Measurements from ENCODE around the gene FHIT.

The FHIT gene

DNA sequence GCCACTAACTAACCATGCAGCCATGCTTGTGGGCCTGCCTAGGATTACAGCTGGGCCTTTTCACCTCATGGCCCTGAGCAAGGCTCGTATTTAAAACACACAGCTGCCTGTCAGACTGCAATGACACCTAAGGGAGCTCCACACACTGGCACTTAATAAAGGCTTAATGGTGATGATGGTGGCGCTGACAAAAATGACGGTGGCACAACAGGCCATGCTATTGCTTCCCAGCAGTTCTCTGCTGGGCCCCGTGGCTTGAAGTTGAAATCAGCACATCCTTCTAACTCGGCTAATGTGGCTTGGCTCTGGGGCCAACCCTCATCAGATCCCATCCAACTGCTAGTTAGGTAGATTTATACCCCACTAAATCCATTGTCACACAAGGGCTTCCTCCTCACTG is 112.9 kb downstream of the FHIT start:
- no peaks in the 10 kb centered on the region for H3K9me3 ChIP-seq
- H3K27me3 ChIP-seq: no peaks in the 10 kb centered on the region
- TF ChIP-seq, protein P1, sequence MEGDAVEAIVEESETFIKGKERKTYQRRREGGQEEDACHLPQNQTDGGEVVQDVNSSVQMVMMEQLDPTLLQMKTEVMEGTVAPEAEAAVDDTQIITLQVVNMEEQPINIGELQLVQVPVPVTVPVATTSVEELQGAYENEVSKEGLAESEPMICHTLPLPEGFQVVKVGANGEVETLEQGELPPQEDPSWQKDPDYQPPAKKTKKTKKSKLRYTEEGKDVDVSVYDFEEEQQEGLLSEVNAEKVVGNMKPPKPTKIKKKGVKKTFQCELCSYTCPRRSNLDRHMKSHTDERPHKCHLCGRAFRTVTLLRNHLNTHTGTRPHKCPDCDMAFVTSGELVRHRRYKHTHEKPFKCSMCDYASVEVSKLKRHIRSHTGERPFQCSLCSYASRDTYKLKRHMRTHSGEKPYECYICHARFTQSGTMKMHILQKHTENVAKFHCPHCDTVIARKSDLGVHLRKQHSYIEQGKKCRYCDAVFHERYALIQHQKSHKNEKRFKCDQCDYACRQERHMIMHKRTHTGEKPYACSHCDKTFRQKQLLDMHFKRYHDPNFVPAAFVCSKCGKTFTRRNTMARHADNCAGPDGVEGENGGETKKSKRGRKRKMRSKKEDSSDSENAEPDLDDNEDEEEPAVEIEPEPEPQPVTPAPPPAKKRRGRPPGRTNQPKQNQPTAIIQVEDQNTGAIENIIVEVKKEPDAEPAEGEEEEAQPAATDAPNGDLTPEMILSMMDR (IDR thresholded peaks at IDR 0.05): no peak
- H3K36me3 ChIP-seq: no peaks in the 10 kb centered on the region
- no peak overlapping the region for H3K4me3 ChIP-seq (ENCODE audit: low read depth in 1 of 2, low read length in 1 of 2)
- H3K4me1 ChIP-seq (ENCODE audit: control insufficient read depth in 1 of 2, insufficient read depth in 1 of 2, low read depth in 1 of 2, low read length in 1 of 2): peaks cover 0 to 5% of the 10 kb centered on the region in 2 experiments
- H3K27ac ChIP-seq: no peak overlapping the region

DNA sequence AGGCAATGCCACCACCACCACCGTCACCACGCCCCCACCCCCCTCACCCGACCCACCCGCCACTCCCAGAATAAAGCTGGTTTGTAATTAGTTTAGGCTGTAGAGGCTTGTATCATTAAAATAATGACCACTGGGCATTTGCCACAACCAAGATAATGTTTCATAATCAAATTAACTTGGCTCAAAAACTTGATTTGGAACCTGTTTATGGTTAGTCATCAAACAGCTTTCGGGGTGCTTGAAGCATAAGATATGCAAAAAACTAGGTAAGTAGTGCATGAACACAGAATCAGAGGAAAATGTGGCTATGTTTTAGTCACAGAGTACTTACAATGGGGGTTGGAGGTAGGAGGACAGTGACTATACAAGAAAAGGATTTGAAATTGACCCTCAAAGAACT is 115.1 kb downstream of the FHIT start:
- no peak overlapping the region for H3K27ac ChIP-seq
- TF ChIP-seq, protein P1 (IDR thresholded peaks at IDR 0.05): no peak

DNA sequence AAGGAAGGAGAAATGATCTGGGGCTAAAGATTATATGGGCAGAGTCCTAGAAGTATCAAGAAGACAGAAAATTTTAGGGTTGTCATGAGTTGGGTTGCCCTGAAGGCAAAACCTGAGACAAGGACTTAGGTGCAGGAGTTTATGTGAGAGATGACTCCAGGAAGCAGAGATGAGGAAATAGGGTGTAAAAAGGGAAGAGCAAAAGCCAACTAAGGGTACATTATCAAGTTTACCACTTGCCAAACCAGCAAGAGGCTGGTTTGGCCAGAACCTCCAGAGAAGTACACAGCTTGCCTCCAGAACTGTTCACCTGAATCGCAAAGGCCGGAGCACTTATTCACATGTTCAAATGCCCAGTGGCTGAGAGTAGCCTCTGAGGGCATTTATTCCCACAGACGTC is 116.7 kb downstream of the FHIT start:
- TF ChIP-seq, protein P1 (IDR thresholded peaks at IDR 0.05): no peak

More for the DNA sequence above, 115.1 kb downstream of the FHIT start:
- H3K4me3 ChIP-seq (ENCODE audit: low read depth in 1 of 2, low read length in 1 of 2): no peak overlapping the region
- no peaks in the 10 kb centered on the region for H3K9me3 ChIP-seq
- no peaks in the 10 kb centered on the region for H3K27me3 ChIP-seq
- H3K4me1 ChIP-seq (ENCODE audit: control insufficient read depth in 1 of 2, insufficient read depth in 1 of 2, low read depth in 1 of 2, low read length in 1 of 2): peaks cover 0 to 5% of the 10 kb centered on the region in 2 experiments
- H3K36me3 ChIP-seq: no peaks in the 10 kb centered on the region

GRCh38 chr3:61132062-61132461 is 119.2 kb downstream of the FHIT start:
- H3K36me3 ChIP-seq: no peaks in the 10 kb centered on the region
- TF ChIP-seq, protein P1 (IDR thresholded peaks at IDR 0.05): no peak
- no peaks in the 10 kb centered on the region for H3K9me3 ChIP-seq
- H3K27ac ChIP-seq: no peak overlapping the region
- H3K4me3 ChIP-seq (ENCODE audit: low read depth in 1 of 2, low read length in 1 of 2): no peak overlapping the region
- no peaks in the 10 kb centered on the region for H3K27me3 ChIP-seq
- peaks cover 0 to 5% of the 10 kb centered on the region in 2 experiments for H3K4me1 ChIP-seq (ENCODE audit: control insufficient read depth in 1 of 2, insufficient read depth in 1 of 2, low read depth in 1 of 2, low read length in 1 of 2)

More for the DNA sequence above, 116.7 kb downstream of the FHIT start:
- Histone ChIP-seq H3K27me3 (no peaks in the 10 kb centered on the region), H3K36me3 (no peaks in the 10 kb centered on the region), H3K4me3 (ENCODE audit: low read depth in 1 of 2, low read length in 1 of 2) (no peak overlapping the region), H3K4me1 (ENCODE audit: control insufficient read depth in 1 of 2, insufficient read depth in 1 of 2, low read depth in 1 of 2, low read length in 1 of 2) (peaks cover 0 to 5% of the 10 kb centered on the region in 2 experiments), H3K9me3 (no peaks in the 10 kb centered on the region), H3K27ac (no peak overlapping the region)

- no peaks in the 10 kb centered on the region for H3K4me1 ChIP-seq (ENCODE audit: control insufficient read depth in 1 of 2, insufficient read depth in 1 of 2, low read depth in 1 of 2, low read length in 1 of 2)
- H3K27ac ChIP-seq: no peak overlapping the region
- no peak overlapping the region for H3K4me3 ChIP-seq (ENCODE audit: low read depth in 1 of 2, low read length in 1 of 2)
- no peaks in the 10 kb centered on the region for H3K27me3 ChIP-seq
- no peaks in the 10 kb centered on the region for H3K36me3 ChIP-seq
- no peaks in the 10 kb centered on the region for H3K9me3 ChIP-seq
- TF ChIP-seq, protein P1 (IDR thresholded peaks at IDR 0.05): no peak
Observed at GRCh38 chr3:61118830-61119229, 132.4 kb downstream of the FHIT start.

Data from neutrophil (primary cell).